ENCODE results near the gene CDK14. TPM values are rescaled to one million over a fixed set of nuclear protein-coding genes. Genes with fewer than 3 reads are reported as not detected.

Gene CDK14
- total and polyA plus RNA-seq, 4 donors = 4.2 to 12.4 (median 7.4) TPM

- DNase-seq (ENCODE audit: low spot score) = no peak
- H3K4me3 ChIP-seq (ENCODE audit: low read depth in 1 of 3, low read length in 3 of 3) = no peak overlapping the region
- no peak overlapping the region for H3K27ac ChIP-seq (ENCODE audit: low read depth in 1 of 2, low read length in 2 of 2)
- WGBS = 79% methylated on average over 3 of the region's 3 CpGs
- TF ChIP-seq FOXA1 (IDR thresholded peaks at IDR 0.05) = no peak
- no peak for TF ChIP-seq REST (IDR thresholded peaks at IDR 0.05)
- no peak for TF ChIP-seq CTCF (IDR thresholded peaks at IDR 0.05; ENCODE audit: low read depth, low read length, missing input control)
- TF ChIP-seq YY1 (IDR thresholded peaks at IDR 0.05) = no peak
- TF ChIP-seq RAD21 (IDR thresholded peaks at IDR 0.05) = no peak
- no peak for TF ChIP-seq TAF1 (conservative IDR thresholded peaks at IDR 0.05)
- TF ChIP-seq NR2F2 (IDR thresholded peaks at IDR 0.05) = no peak
- no peak for TF ChIP-seq MAX (IDR thresholded peaks at IDR 0.05)
- TF ChIP-seq ATF3 (IDR thresholded peaks at IDR 0.05) = no peak
- TF ChIP-seq EGR1 (IDR thresholded peaks at IDR 0.05; ENCODE audit: low read depth in 2 of 2) = no peak
- TF ChIP-seq RXRA (IDR thresholded peaks at IDR 0.05) = no peak
- no peak for TF ChIP-seq ZBTB33 (IDR thresholded peaks at IDR 0.05)
- no peaks in the 10 kb centered on the region for H3K27me3 ChIP-seq (ENCODE audit: control insufficient read depth in 4 of 4, insufficient read depth in 4 of 4, low read length in 3 of 4)
- H3K4me1 ChIP-seq (ENCODE audit: control insufficient read depth in 4 of 4, insufficient read depth in 4 of 4, low read length in 3 of 4) = no peaks in the 10 kb centered on the region
- H3K9ac ChIP-seq (ENCODE audit: low read depth in 1 of 2, low read length in 2 of 2) = no peak overlapping the region
- H3K9me3 ChIP-seq (ENCODE audit: control insufficient read depth in 4 of 4, low read length in 3 of 4) = no peaks in the 10 kb centered on the region
- peaks cover 0 to 4% (median 1%) of the 10 kb centered on the region in 4 donors for H3K36me3 ChIP-seq (ENCODE audit: control insufficient read depth in 4 of 4, insufficient read depth in 3 of 4, low read depth in 1 of 4, low read length in 3 of 4)
Observed at GRCh38 chr7:90918303-90918702, 322.2 kb downstream of the CDK14 start.

- Histone ChIP-seq H3K9me3 (ENCODE audit: control insufficient read depth in 4 of 4, low read length in 3 of 4) (no peaks in the 10 kb centered on the region), H3K27me3 (ENCODE audit: control insufficient read depth in 4 of 4, insufficient read depth in 4 of 4, low read length in 3 of 4) (no peaks in the 10 kb centered on the region), H3K27ac (ENCODE audit: low read depth in 1 of 2, low read length in 2 of 2) (no peak overlapping the region), H3K36me3 (ENCODE audit: control insufficient read depth in 4 of 4, insufficient read depth in 3 of 4, low read depth in 1 of 4, low read length in 3 of 4) (peaks cover 0 to 4% (median 2%) of the 10 kb centered on the region in 4 donors), H3K9ac (ENCODE audit: low read depth in 1 of 2, low read length in 2 of 2) (no peak overlapping the region), H3K4me1 (ENCODE audit: control insufficient read depth in 4 of 4, insufficient read depth in 4 of 4, low read length in 3 of 4) (no peaks in the 10 kb centered on the region), H3K4me3 (ENCODE audit: low read depth in 1 of 3, low read length in 3 of 3) (no peak overlapping the region)
- WGBS = 92% methylated on average over 2 of the region's 2 CpGs
- TF ChIP-seq CTCF (IDR thresholded peaks at IDR 0.05; ENCODE audit: low read depth, low read length, missing input control) = no peak
- no peak for TF ChIP-seq JUND (IDR thresholded peaks at IDR 0.05)
- TF ChIP-seq ATF3 (IDR thresholded peaks at IDR 0.05) = no peak
- no peak for TF ChIP-seq REST (IDR thresholded peaks at IDR 0.05)
- TF ChIP-seq RXRA (IDR thresholded peaks at IDR 0.05) = no peak
- TF ChIP-seq NR2F2 (IDR thresholded peaks at IDR 0.05) = no peak
- DNase-seq (ENCODE audit: low spot score) = no peak
Observed at GRCh38 chr7:90919816-90920215, 323.7 kb downstream of the CDK14 start.
